B cell (primary cell): ENCODE measurements around the gene UNC93B1.

Experiments used
- CTCF ChIP-seq: fragments of 200-600 bp; IDR thresholded peaks from one replicate; pipeline ENCODE4 v1.8.0; 2022; ENCODE audit warnings: antibody characterized with exemption, mild to moderate bottlenecking
- EZH2 ChIP-seq: IDR thresholded peaks from 2 replicates; pipeline ENCODE4 v1.6.1; 2012; ENCODE audit warnings: borderline replicate concordance, low read depth, mild to moderate bottlenecking, moderate library complexity, low read length; ENCODE audit not compliant: insufficient read depth, poor library complexity, severe bottlenecking

GRCh38 chr11:68021167-68021787 is 17.4 kb upstream of the UNC93B1 start:
- TF ChIP-seq CTCF (no peak), EZH2 (no peak)
